GM18505 (cell line): ENCODE results near the gene FREM3.
"Not testable (repeated sequence)": the region's sequence is repeated elsewhere in the genome, so short reads cannot be mapped to it uniquely, and the experiment has no call there.

Experiments used
- ATAC-seq: cut with Tn5 transposase; IDR thresholded peaks from one replicate; pipeline ENCODE4 v1.9.1; 2021; ENCODE audit not compliant: unreplicated experiment
- POLR2A ChIP-seq: IDR thresholded peaks from 4 replicates; pipeline ENCODE4 v1.6.1; 2011; ENCODE audit warnings: borderline replicate concordance; ENCODE audit not compliant: insufficient read depth, insufficient read length; ENCODE audit errors: extremely low read depth

Gene FREM3

DNA sequence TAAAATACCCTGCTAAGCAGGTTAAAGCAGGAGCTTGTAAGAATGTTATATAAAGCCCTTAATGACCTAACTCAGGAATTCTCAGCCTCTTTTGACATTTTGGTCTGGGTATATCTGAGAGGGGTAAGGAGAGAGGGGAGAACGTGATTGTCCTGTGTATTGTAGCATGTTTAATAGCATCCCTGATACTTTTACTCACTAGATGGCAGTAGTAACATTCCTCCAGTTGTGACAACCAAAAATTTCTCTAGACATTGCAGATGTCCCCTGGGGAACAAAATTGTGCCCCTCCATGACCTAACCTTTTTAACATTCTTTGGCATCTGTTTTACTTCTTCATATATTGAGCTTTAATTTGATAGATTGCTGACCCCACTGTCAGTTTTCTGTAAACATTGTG is 169.1 kb downstream of the FREM3 start:
- no peak for ATAC-seq
- TF ChIP-seq POLR2A, result no peak

DNA sequence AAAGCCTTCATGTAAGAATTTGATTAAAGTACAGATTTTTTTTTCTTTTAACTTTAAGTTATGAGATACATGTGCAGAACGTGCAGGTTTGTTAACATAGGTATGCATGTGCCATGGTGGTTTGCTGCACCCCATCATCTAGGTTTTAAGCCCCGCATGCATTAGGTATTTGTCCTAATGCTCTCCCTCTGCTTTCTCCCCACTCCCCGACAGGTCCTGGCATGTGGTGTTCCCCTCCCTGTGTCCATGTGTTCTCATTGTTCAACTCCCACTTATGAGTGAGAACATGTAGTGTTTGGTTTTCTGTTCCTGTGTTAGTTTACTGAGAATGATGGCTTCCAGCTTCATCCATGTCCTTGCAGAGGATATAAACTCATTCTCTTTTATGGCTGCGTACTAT is 172.4 kb downstream of the FREM3 start:
- not testable (repeated sequence) for ATAC-seq
